ENCODE results near the gene PDAP1.
"Not testable (repeated sequence)": the region's sequence is repeated elsewhere in the genome, so short reads cannot be mapped to it uniquely, and the experiment has no call there.

The PDAP1 gene

DNA sequence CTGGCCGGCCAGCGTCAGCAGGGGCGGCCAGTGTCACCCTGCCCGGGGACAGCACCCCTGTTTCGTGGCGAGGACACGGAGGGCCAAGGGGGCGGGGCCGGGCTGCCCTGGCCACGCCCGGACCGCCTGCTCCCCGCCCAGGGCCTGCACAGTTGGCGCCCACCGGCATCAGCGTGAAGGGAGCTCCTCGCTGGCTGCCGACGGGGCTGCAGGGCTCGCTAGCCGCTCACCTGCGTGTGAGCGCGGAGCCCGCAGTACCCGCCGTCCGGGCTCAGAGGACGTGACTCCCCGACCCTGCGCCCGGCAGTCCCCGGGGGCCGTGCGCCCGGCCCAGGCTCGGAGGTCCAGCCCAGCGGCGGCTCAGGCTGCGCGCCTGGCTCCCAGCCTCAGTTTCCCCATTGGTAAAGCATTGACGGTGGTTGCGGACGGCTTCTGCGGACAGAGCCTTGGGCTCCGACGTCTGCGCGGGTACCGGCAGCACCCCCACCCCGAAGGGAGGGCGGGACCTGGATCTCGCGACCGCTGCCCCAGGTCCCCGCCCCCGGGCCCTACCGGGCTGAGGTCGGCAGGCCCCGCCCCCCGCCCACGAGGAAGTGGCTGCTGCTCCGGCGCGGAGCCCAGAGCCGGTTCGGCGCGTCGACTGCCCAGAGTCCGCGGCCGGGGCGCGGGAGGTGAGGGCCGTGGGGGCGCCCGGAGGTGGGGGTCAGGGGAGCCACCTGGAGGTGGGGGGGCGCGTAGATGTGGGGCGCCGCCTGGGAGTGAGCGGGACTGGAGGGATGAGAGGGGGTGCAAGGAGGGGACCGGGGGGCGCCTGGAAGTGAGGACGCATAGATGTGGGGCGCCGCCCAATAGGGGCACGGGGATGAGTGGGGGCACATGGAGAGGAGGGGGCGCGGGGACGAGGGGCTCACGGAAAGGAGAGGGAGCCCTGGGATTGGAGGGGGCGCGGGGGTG lies 34.0 kb downstream of the PDAP1 start, which contains the start of gene ARPC1B:
Gene ARPC1B, plus strand, starts transcription at position 620 of the 954 bp plus-strand sequence. CDS start 10,985 bp downstream, outside the sequence.
- DNase-seq: peak; percentile 87

- no peak for DNase-seq
Observed at GRCh38 chr7:99373091-99374066, 35.0 kb downstream of the PDAP1 start.

DNA sequence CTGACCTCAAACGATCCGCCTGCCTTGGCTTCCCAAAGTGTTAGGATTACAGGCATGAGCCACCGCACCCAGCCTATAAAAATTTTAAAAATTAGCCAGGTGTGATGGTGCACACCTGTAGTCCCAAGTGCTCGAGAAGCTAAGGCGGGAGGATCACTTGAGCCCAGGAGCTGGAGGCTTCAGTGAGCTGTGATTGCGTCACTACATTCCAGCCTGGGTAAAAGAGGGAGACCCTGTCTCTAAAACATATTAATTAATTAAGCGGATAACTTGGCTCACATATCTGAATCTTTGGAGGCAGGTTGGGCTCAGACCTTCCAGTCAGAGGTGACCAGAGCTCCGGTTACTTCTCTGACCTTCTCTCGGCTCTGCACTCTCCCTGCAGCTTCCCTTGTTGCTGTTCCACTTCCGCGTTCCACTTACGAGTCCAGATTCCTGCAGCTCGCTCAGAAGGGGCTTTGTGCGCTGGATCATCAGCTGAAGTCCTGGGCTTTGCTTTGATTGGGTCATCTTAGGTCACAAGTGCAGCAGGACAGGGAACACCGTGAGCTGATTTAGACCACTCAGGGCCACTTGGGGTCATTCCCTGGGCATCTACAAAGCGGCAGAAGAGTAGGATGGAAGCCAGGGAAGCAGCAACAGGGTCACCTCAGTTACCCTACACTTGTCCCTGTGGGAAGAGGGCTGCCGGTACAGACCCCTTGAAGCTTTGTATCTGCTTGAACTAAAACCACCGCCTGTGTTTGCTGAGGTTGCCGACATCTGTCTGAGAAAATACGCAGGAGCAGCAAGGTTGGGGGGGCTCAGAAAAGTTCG lies 35.9 kb downstream of the PDAP1 start:
- no peak for DNase-seq

- DNase-seq: no peak
Observed at GRCh38 chr7:99371376-99371920, 36.9 kb downstream of the PDAP1 start.

DNA sequence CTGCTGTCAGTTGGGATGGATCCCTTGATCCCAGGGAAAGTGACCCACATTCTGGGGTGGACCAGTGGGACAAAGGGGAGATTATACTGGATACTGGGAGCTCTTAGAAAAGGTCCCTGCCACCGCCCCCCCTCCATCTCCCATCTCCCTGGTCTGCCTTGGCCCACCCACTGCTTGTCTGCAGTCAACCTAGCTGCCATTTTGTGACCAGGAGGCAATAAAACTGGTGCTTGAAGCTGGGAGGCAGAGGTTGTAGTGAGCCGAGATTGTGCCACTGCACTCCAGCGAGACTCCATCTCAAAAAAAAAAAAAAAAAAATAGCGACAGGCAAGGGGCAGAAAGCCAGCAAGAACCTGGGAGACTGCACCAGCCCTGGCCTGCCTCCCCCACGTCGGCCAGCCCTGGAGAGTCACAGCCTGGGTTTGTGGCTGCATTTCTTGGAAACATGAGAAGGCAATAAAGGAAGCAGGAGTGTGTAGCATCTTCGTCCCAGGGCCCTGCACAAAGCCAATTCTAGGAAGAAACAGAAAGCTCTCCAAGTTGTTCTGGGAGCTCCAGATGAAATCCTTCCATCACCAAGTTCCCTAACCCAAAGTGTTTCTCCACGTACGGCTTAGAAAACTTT lies 38.5 kb downstream of the PDAP1 start:
- peak; percentile 69 for DNase-seq

- DNase-seq: no peak
Observed at GRCh38 chr7:99368750-99369389, 39.5 kb downstream of the PDAP1 start.

DNA sequence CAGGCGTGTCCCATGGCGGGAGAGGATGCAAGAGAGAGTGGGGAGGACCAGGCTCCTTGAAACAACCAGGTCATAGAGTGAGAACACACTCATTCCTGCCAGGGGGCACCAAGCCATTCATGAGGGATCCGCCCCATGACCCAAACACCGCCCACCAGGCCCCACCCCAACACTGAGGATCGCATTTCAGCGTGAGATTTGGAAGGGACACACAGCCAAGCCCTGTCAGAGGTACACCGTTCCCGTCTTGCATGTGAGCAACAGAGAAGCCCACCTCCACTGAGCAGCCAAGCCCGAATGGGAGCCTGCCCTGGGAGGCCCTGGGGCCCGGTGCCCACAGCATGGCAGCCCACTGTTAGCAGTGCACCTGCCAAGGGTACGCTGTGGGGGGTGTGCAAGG lies 41.8 kb downstream of the PDAP1 start:
- DNase-seq: no peak

- DNase-seq: no peak
Observed at GRCh38 chr7:99365318-99366141, 42.9 kb downstream of the PDAP1 start.

DNA sequence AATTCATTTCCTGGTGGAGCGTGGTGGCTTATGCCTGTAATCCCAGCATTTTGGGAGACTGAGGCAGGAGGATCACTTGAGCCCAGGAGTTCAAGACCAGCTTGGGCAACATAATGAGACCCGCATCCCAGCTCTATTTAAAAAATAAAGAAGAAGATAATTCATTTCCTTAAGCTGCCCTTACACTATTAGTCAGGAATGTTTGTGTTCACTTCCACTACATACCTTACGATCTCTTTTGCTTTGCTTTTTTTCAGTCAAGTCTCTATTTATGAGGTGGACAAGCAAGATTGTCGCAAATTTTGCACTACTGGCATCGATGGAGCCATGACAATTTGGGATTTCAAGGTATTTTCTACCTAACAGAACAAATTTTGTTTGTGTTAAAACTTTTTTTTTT lies 45.1 kb downstream of the PDAP1 start:
- DNase-seq: no peak

GRCh38 chr7:99362801-99363200 lies 45.6 kb downstream of the PDAP1 start:
- no peak for DNase-seq

- no peak for DNase-seq
Observed at GRCh38 chr7:99359465-99360154, 48.8 kb downstream of the PDAP1 start.

GRCh38 chr7:99358521-99358920 lies 49.9 kb downstream of the PDAP1 start:
- not testable (repeated sequence) for DNase-seq

GRCh38 chr7:99357701-99358490 lies 50.5 kb downstream of the PDAP1 start:
- no peak for DNase-seq

DNA sequence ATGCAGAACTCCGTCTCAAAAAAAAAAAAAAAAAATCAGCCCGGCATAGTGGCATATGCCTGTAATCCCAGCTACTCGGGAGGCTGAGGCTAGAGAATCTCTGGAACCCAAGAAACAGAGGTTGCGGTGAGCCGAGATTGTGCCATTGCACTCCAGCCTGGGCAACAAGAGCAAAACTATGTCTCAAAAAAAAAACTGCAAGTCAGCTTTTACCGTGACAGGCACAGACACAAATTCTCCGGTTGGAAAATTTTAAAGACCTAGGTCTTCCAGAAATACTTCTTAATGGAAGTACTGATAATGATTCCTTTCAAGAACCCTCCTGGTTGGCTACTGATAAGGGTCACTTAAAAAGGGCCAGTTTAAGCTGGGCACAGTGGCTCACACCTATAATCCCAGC lies 53.3 kb downstream of the PDAP1 start:
- no peak for DNase-seq

- no peak for DNase-seq
Observed at GRCh38 chr7:99352247-99352646, 56.1 kb downstream of the PDAP1 start.

DNA sequence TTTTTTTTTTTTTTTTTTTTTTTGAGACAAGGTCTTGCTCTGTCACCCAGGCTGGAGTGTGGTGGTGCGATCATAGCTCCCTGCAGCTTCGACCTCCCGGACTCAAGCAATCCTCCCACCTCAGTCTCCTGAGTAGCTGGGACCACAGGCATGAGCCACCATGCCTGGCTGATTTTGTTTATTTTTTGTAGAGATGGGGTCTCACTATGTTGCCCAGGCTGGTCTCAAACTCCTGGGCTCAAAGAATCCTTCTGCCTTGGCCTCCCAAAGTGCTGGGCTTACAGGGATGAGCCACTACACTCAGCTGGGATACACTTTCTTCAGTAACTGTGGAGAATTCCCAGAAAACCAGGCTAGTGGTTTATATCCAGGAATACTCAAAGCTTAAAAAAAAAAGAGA lies 57.8 kb downstream of the PDAP1 start:
- not testable (repeated sequence) for DNase-seq
